T-cell (primary cell): ENCODE results near the gene SMURF1. TPM values are rescaled to one million over a fixed set of nuclear protein-coding genes. Genes with fewer than 3 reads are reported as not detected.
A peak's percentile ranks its signal among the peaks of the same experiment; 100 is the strongest.

Experiments used
- ATAC-seq, 4 experiments: fragments of 200-7000 bp in 3 of 4; fragments of 150-1000 bp in 1 of 4; cut with Tn5 transposase; replicated peaks in 1 of 4; 1 replicate in 3 of 4; 2 replicates in 1 of 4; pipeline ENCODE4 v1.10.0; 2021; ENCODE audit warnings: moderate library complexity in 3 of 4, mild to moderate bottlenecking in 2 of 4, moderate number of reproducible peaks in 1 of 4
- CTCF ChIA-PET, 2 donors: fragments of 300-600 bp; sonication (Branson Sonifier 250); formaldehyde crosslinking; loops; one replicate each; lab custom pipeline; 2022; ENCODE audit warnings: antibody characterized with exemption in 2 of 2; lab: Charles Lee
- POLR2A ChIA-PET, 2 donors: fragments of 300-600 bp; sonication (Branson Sonifier 250); formaldehyde crosslinking; loops; one replicate each; lab custom pipeline; 2022; ENCODE audit warnings: antibody characterized with exemption in 2 of 2; lab: Charles Lee
- DNase-seq, 35 experiments: peaks; one replicate each; pipeline versions ENCODE4 v3.0.0 to v3.0.0-alpha.2; 2013 to 2023
- H3K27ac ChIP-seq: one replicate; pipeline ENCODE4 v1.5.1; 2013; ENCODE audit warnings: low read length
- H3K27me3 ChIP-seq, 2 experiments: replicated peaks in 1 of 2; 1 replicate in 1 of 2; 2 replicates in 1 of 2; pipeline versions ENCODE4 v1.6.1 to v1.7.0; 2013; ENCODE audit warnings: low read length in 1 of 2, mixed read lengths in 1 of 2; ENCODE audit not compliant: control insufficient read depth in 2 of 2, insufficient read depth in 2 of 2; ENCODE audit errors: extremely low read depth in 1 of 2
- H3K36me3 ChIP-seq, 2 donors: 1 replicate in 1 of 2; 2 replicates in 1 of 2; pipeline versions ENCODE4 v1.6.1 to v1.7.0; 2013; ENCODE audit warnings: low read length in 1 of 2; ENCODE audit not compliant: control insufficient read depth in 2 of 2, insufficient read depth in 1 of 2; ENCODE audit errors: extremely low read depth in 1 of 2
- H3K4me1 ChIP-seq, 2 experiments: 1 replicate in 1 of 2; 2 replicates in 1 of 2; pipeline versions ENCODE4 v1.6.1 to v1.7.0; 2013; ENCODE audit warnings: low read length in 2 of 2, mixed read lengths in 1 of 2; ENCODE audit not compliant: insufficient read depth in 2 of 2, control insufficient read depth in 1 of 2; ENCODE audit errors: extremely low read depth in 1 of 2
- H3K4me3 ChIP-seq, 2 donors: 1 replicate in 1 of 2; 2 replicates in 1 of 2; pipeline versions ENCODE4 v1.5.1 to v1.7.0; 2013; ENCODE audit warnings: mild to moderate bottlenecking in 2 of 2, low read length in 1 of 2, moderate library complexity in 1 of 2; ENCODE audit not compliant: control insufficient read depth in 1 of 2; ENCODE audit errors: extremely low read depth in 1 of 2
- H3K9me3 ChIP-seq: 2 replicates; pipeline ENCODE4 v1.7.0; 2013
- H3K27ac Mint-ChIP-seq, 2 donors: one replicate each; pipeline ENCODE4 v1.8.0; 2020 to 2021; ENCODE audit warnings: mild to moderate bottlenecking in 2 of 2, mixed read lengths in 2 of 2
- H3K27me3 Mint-ChIP-seq, 2 donors: one replicate each; pipeline ENCODE4 v1.8.0; 2021 to 2022; ENCODE audit warnings: mixed read lengths in 2 of 2
- H3K36me3 Mint-ChIP-seq: one replicate; pipeline ENCODE4 v1.8.0; 2021; ENCODE audit warnings: mixed read lengths
- H3K4me1 Mint-ChIP-seq, 3 donors: one replicate each; pipeline ENCODE4 v1.8.0; 2020 to 2022; ENCODE audit warnings: mixed read lengths in 3 of 3, mild to moderate bottlenecking in 1 of 3
- H3K4me3 Mint-ChIP-seq, 3 donors: one replicate each; pipeline ENCODE4 v1.8.0; 2020 to 2022; ENCODE audit warnings: mild to moderate bottlenecking in 3 of 3, mixed read lengths in 3 of 3, moderate library complexity in 3 of 3
- H3K9me3 Mint-ChIP-seq, 3 donors: one replicate each; pipeline ENCODE4 v1.8.0; 2020 to 2022; ENCODE audit warnings: mixed read lengths in 3 of 3
- WGBS: methylation state at CpG from one replicate; pipeline ENCODE4 v1.1.5; 2013; ENCODE audit warnings: missing lambda C conversion rate; ENCODE audit not compliant: insufficient coverage; 5-methylcytosine and 5-hydroxymethylcytosine counted together
- total RNA-seq, 35 experiments: library from RNA in 6 of 35; stranded (reverse) in 6 of 35; fragments of 120-200 nt in 1 of 35; gene quantifications; one replicate each; pipeline versions ENCODE4 v1.2.1 to v1.2.4 and lab custom pipeline; 2013 to 2026

The SMURF1 gene
- total RNA-seq, 5 donors from 2014 or later (not counting 1 experiment from before 2014, with no cell fraction given), result 21.6 to 26.4 (median 22.7) TPM

GRCh38 chr7:99083068-99083651, 60.7 kb downstream of the SMURF1 start:
- no peaks in the 10 kb centered on the region for H3K9me3 ChIP-seq
- H3K9me3 Mint-ChIP-seq, result peaks cover 0 to 6% (median 0%) of the 10 kb centered on the region in 3 donors
- no peaks in the 10 kb centered on the region for H3K36me3 ChIP-seq
- no peaks in the 10 kb centered on the region for H3K27me3 Mint-ChIP-seq
- no peaks in the 10 kb centered on the region for H3K27me3 ChIP-seq
- H3K4me3 Mint-ChIP-seq, result no peak overlapping the region
- H3K4me3 ChIP-seq, result no peak overlapping the region
- H3K36me3 Mint-ChIP-seq, result peaks cover 34% of the 10 kb centered on the region
- ATAC-seq (no peak), DNase-seq (no peak)
- H3K4me1 Mint-ChIP-seq, result peaks cover 41 to 55% (median 53%) of the 10 kb centered on the region in 3 donors
- ChIA-PET CTCF (no interaction called here), POLR2A (interaction anchor here in 1 of 2 donors (0.5 kb wide), 1 partner anchor 36 kb away, joined by 8 read pairs; no protein-coding TSS in a partner anchor)
- H3K4me1 ChIP-seq, result peaks cover 4 to 6% of the 10 kb centered on the region in 2 experiments
- WGBS, result no CpG with 5 or more reads among the region's 2 CpGs
- no peak overlapping the region for H3K27ac ChIP-seq
- no peak overlapping the region for H3K27ac Mint-ChIP-seq

GRCh38 chr7:99080679-99081078, 63.2 kb downstream of the SMURF1 start:
- ChIA-PET POLR2A (no interaction called here), CTCF (interaction anchor here in 1 of 2 donors (0.6 kb wide), 1 partner anchor 827 kb away, joined by 3 read pairs; no protein-coding TSS in a partner anchor)
- H3K9me3 ChIP-seq, result no peaks in the 10 kb centered on the region
- H3K27me3 Mint-ChIP-seq, result no peaks in the 10 kb centered on the region
- no peak overlapping the region for H3K27ac ChIP-seq
- no peaks in the 10 kb centered on the region for H3K27me3 ChIP-seq
- no peak for ATAC-seq
- no peak overlapping the region for H3K27ac Mint-ChIP-seq
- no peak overlapping the region for H3K4me3 ChIP-seq
- peaks cover 4 to 6% of the 10 kb centered on the region in 2 experiments for H3K4me1 ChIP-seq
- no peaks in the 10 kb centered on the region for H3K9me3 Mint-ChIP-seq
- peaks cover 46 to 58% (median 56%) of the 10 kb centered on the region in 3 donors for H3K4me1 Mint-ChIP-seq
- DNase-seq, result no peak
- H3K36me3 ChIP-seq, result no peaks in the 10 kb centered on the region
- H3K36me3 Mint-ChIP-seq, result peaks cover 24% of the 10 kb centered on the region
- WGBS, result 96% methylated on average over 3 of the region's 6 CpGs
- H3K4me3 Mint-ChIP-seq, result no peak overlapping the region

GRCh38 chr7:99079104-99079503, 64.8 kb downstream of the SMURF1 start:
- peaks cover 4 to 6% of the 10 kb centered on the region in 2 experiments for H3K4me1 ChIP-seq
- ATAC-seq (peak in 3 of 4 experiments; percentile 41 to 69 (median 50)), DNase-seq (peak in 8 of 35 experiments; percentile 2 to 9 (median 4))
- Mint-ChIP-seq H3K36me3 (peaks cover 18% of the 10 kb centered on the region), H3K4me3 (no peak overlapping the region), H3K4me1 (peaks cover 42 to 52% (median 48%) of the 10 kb centered on the region in 3 donors), H3K27ac (no peak overlapping the region), H3K9me3 (no peaks in the 10 kb centered on the region), H3K27me3 (no peaks in the 10 kb centered on the region)
- H3K36me3 ChIP-seq, result no peaks in the 10 kb centered on the region
- no peaks in the 10 kb centered on the region for H3K9me3 ChIP-seq
- no peaks in the 10 kb centered on the region for H3K27me3 ChIP-seq
- H3K4me3 ChIP-seq, result no peak overlapping the region
- 78% methylated on average over 9 of the region's 9 CpGs for WGBS
- CTCF ChIA-PET, result no interaction called here
- POLR2A ChIA-PET, result no interaction called here
- H3K27ac ChIP-seq, result no peak overlapping the region

- Histone ChIP-seq H3K36me3 (no peaks in the 10 kb centered on the region), H3K4me1 (peaks cover 4 to 6% of the 10 kb centered on the region in 2 experiments), H3K4me3 (no peak overlapping the region), H3K27me3 (no peaks in the 10 kb centered on the region), H3K27ac (no peak overlapping the region), H3K9me3 (no peaks in the 10 kb centered on the region)
- DNase-seq (no peak), ATAC-seq (no peak)
- 95% methylated on average over 4 of the region's 6 CpGs for WGBS
- H3K36me3 Mint-ChIP-seq, result peaks cover 21% of the 10 kb centered on the region
- CTCF ChIA-PET, result no interaction called here
- H3K9me3 Mint-ChIP-seq, result peaks cover 0 to 3% (median 0%) of the 10 kb centered on the region in 3 donors
- H3K27me3 Mint-ChIP-seq, result no peaks in the 10 kb centered on the region
- H3K27ac Mint-ChIP-seq, result no peak overlapping the region
- peaks cover 37 to 47% (median 43%) of the 10 kb centered on the region in 3 donors for H3K4me1 Mint-ChIP-seq
- H3K4me3 Mint-ChIP-seq, result no peak overlapping the region
- POLR2A ChIA-PET, result no interaction called here
Observed at GRCh38 chr7:99078416-99078815, 65.5 kb downstream of the SMURF1 start.

GRCh38 chr7:99076615-99077014, 67.3 kb downstream of the SMURF1 start:
- Histone ChIP-seq H3K9me3 (no peaks in the 10 kb centered on the region), H3K4me3 (no peak overlapping the region), H3K27me3 (no peaks in the 10 kb centered on the region), H3K36me3 (no peaks in the 10 kb centered on the region), H3K27ac (no peak overlapping the region), H3K4me1 (peaks cover 4 to 6% of the 10 kb centered on the region in 2 experiments)
- H3K27me3 Mint-ChIP-seq, result no peaks in the 10 kb centered on the region
- CTCF ChIA-PET, result no interaction called here
- POLR2A ChIA-PET, result interaction anchor here in 1 of 2 donors (0.6 to 0.7 kb wide), 2 partner anchors 32 to 203 kb away, joined by 3 read pairs; no protein-coding TSS in a partner anchor
- no peak overlapping the region for H3K4me3 Mint-ChIP-seq
- no peak for DNase-seq
- ATAC-seq, result no peak
- 98% methylated on average over 4 of the region's 10 CpGs for WGBS
- peaks cover 0 to 3% (median 0%) of the 10 kb centered on the region in 3 donors for H3K9me3 Mint-ChIP-seq
- H3K27ac Mint-ChIP-seq, result no peak overlapping the region
- peaks cover 21% of the 10 kb centered on the region for H3K36me3 Mint-ChIP-seq
- H3K4me1 Mint-ChIP-seq, result peaks cover 31 to 36% (median 35%) of the 10 kb centered on the region in 3 donors

- H3K4me3 Mint-ChIP-seq, result no peak overlapping the region
- CTCF ChIA-PET, result interaction anchor here in 1 of 2 donors (1.0 kb wide), 1 partner anchor 11 kb away, joined by 5 read pairs; no protein-coding TSS in a partner anchor
- Histone ChIP-seq H3K4me1 (peaks cover 0 to 3% of the 10 kb centered on the region in 2 experiments), H3K36me3 (no peaks in the 10 kb centered on the region), H3K27ac (no peak overlapping the region), H3K9me3 (no peaks in the 10 kb centered on the region), H3K4me3 (no peak overlapping the region), H3K27me3 (no peaks in the 10 kb centered on the region)
- no peaks in the 10 kb centered on the region for H3K27me3 Mint-ChIP-seq
- DNase-seq (no peak), ATAC-seq (no peak)
- POLR2A ChIA-PET, result interaction anchor here in 1 of 2 donors (0.6 kb wide), 1 partner anchor 64 kb away, joined by 3 read pairs; no protein-coding TSS in a partner anchor
- H3K9me3 Mint-ChIP-seq, result peaks cover 0 to 3% (median 0%) of the 10 kb centered on the region in 3 donors
- no peak overlapping the region for H3K27ac Mint-ChIP-seq
- WGBS, result no CpG with 5 or more reads among the region's 2 CpGs
- peaks cover 20 to 29% (median 27%) of the 10 kb centered on the region in 3 donors for H3K4me1 Mint-ChIP-seq
- H3K36me3 Mint-ChIP-seq, result peaks cover 10% of the 10 kb centered on the region
Observed at GRCh38 chr7:99073839-99074446, 70.0 kb downstream of the SMURF1 start.
